MM.1S (cell line): ENCODE results near the gene DNAH9.

Experiments
- DNase-seq: peaks from one replicate; pipeline ENCODE4 v3.0.0-alpha.2; 2015
- H2AFZ ChIP-seq: fragments of 300-600 bp; sonication (generic); 2 replicates; pipeline ENCODE4 v1.6.0; 2016; ENCODE audit warnings: antibody characterized with exemption, low read length
- H3F3A ChIP-seq: fragments of 300-600 bp; sonication (generic); 2 replicates; pipeline ENCODE4 v1.6.1; 2016; ENCODE audit warnings: mild to moderate bottlenecking, antibody characterized with exemption, low read length, moderate library complexity, mixed read lengths; ENCODE audit not compliant: insufficient read depth
- H3K27ac ChIP-seq: fragments of 300-600 bp; sonication (generic); 2 replicates; pipeline ENCODE4 v1.5.1; 2016; ENCODE audit warnings: mild to moderate bottlenecking, low read length
- H3K27me3 ChIP-seq: fragments of 300-600 bp; sonication (generic); replicated peaks from 2 replicates; pipeline ENCODE4 v1.6.0; 2016; ENCODE audit warnings: low read length; ENCODE audit not compliant: insufficient read depth
- H3K36me3 ChIP-seq: fragments of 300-600 bp; sonication (generic); replicated peaks from 2 replicates; pipeline ENCODE4 v1.6.1; 2016; ENCODE audit warnings: mild to moderate bottlenecking, low read length, mixed read lengths; ENCODE audit not compliant: insufficient read depth
- H3K4me1 ChIP-seq: fragments of 300-600 bp; sonication (generic); 2 replicates; pipeline ENCODE4 v1.6.1; 2016; ENCODE audit warnings: low read length, mixed read lengths
- H3K4me2 ChIP-seq: fragments of 300-600 bp; sonication (generic); 2 replicates; pipeline ENCODE4 v1.6.0; 2016; ENCODE audit warnings: low read depth, low read length
- H3K4me3 ChIP-seq: fragments of 300-600 bp; sonication (generic); 2 replicates; pipeline ENCODE4 v1.5.1; 2016; ENCODE audit warnings: low read length, mixed read lengths
- H3K79me2 ChIP-seq: fragments of 300-600 bp; sonication (generic); 2 replicates; pipeline ENCODE4 v1.6.1; 2016; ENCODE audit warnings: mixed run types, low read length, mixed read lengths
- H3K9ac ChIP-seq: fragments of 300-600 bp; sonication (generic); 2 replicates; pipeline ENCODE4 v1.6.1; 2016; ENCODE audit warnings: low read length, mixed read lengths
- H3K9me2 ChIP-seq: fragments of 300-600 bp; sonication (generic); replicated peaks from 2 replicates; pipeline ENCODE4 v1.6.1; 2016; ENCODE audit warnings: mild to moderate bottlenecking, low read length, mixed read lengths; ENCODE audit not compliant: insufficient read depth
- H3K9me3 ChIP-seq: fragments of 300-600 bp; sonication (generic); replicated peaks from 2 replicates; pipeline ENCODE4 v1.6.1; 2016; ENCODE audit warnings: mild to moderate bottlenecking, low read length, mixed read lengths; ENCODE audit not compliant: insufficient read depth
- H4K20me1 ChIP-seq: fragments of 300-600 bp; sonication (generic); 2 replicates; pipeline ENCODE4 v1.6.1; 2016; ENCODE audit warnings: mild to moderate bottlenecking, low read length, moderate library complexity, mixed read lengths; ENCODE audit not compliant: insufficient read depth
- EZH2 ChIP-seq: fragments of 300-600 bp; sonication (generic); optimal IDR thresholded peaks from 2 replicates; pipeline ENCODE3; 2017; ENCODE audit warnings: low read depth, mild to moderate bottlenecking, antibody characterized with exemption, low read length, mixed read lengths
- EZH2phosphoT487 ChIP-seq: fragments of 300-600 bp; sonication (generic); IDR thresholded peaks from 2 replicates; pipeline ENCODE4 v1.6.1; 2018; ENCODE audit warnings: antibody characterized with exemption, low read length
- TF ChIP-seq, protein P1 (sequence below): fragments of 300-600 bp; sonication (generic); IDR thresholded peaks from 2 replicates; pipeline ENCODE4 v1.5.1; 2016; ENCODE audit warnings: antibody characterized with exemption, low read length, mixed read lengths

Gene DNAH9

GRCh38 chr17:11852912-11853311, 254.6 kb downstream of the DNAH9 start:
- Histone ChIP-seq H3K27me3 (no peaks in the 10 kb centered on the region), H2AFZ (no peak overlapping the region), H3K79me2 (no peaks in the 10 kb centered on the region), H3K9me3 (no peaks in the 10 kb centered on the region), H3K36me3 (no peaks in the 10 kb centered on the region), H3K4me3 (no peak overlapping the region), H3K4me2 (no peak overlapping the region), H4K20me1 (no peaks in the 10 kb centered on the region), H3K9ac (no peak overlapping the region), H3F3A (no peaks in the 10 kb centered on the region), H3K27ac (no peak overlapping the region), H3K4me1 (no peaks in the 10 kb centered on the region), H3K9me2 (no peaks in the 10 kb centered on the region)
- no peak for DNase-seq
- TF ChIP-seq EZH2phosphoT487 = no peak
- TF ChIP-seq, protein P1, sequence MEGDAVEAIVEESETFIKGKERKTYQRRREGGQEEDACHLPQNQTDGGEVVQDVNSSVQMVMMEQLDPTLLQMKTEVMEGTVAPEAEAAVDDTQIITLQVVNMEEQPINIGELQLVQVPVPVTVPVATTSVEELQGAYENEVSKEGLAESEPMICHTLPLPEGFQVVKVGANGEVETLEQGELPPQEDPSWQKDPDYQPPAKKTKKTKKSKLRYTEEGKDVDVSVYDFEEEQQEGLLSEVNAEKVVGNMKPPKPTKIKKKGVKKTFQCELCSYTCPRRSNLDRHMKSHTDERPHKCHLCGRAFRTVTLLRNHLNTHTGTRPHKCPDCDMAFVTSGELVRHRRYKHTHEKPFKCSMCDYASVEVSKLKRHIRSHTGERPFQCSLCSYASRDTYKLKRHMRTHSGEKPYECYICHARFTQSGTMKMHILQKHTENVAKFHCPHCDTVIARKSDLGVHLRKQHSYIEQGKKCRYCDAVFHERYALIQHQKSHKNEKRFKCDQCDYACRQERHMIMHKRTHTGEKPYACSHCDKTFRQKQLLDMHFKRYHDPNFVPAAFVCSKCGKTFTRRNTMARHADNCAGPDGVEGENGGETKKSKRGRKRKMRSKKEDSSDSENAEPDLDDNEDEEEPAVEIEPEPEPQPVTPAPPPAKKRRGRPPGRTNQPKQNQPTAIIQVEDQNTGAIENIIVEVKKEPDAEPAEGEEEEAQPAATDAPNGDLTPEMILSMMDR = no peak
- TF ChIP-seq EZH2 = no peak

DNA sequence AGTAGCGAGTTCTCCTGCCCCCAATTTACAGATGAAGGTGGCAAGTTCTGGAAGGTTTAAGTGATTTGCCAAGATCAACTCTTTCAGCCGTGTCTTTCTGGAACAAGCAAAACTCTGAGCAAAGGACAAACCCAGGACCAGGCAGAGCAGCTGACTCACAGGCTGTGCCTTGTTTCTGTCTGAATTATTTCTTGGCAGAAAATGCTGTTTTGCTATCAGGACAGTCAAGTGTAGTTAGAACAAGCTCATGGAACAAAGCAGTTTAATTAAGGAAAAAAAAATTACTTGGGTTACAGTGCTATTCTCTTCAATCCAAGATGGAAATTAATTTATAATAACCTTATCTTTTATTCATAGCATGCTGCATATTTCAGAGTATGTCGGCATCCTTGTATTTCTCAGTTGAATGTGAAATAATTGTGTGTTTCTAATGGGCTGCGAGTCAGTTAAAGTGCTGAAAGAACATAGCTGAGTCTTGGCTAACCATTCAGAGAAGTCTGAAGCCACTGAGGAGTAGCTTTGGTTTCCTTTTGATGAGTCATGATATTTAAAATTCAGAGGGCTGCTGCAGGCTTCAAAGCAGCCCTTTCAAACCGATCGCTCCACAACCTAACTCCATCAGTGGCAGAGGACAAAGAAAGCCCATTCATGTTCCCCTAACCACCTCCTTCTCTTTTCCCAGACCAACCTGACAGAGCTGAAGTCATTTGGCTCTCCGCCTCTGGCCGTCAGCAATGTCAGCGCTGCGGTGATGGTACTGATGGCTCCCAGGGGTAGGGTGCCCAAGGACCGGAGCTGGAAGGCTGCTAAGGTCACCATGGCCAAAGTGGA, 255.3 kb downstream of the DNAH9 start:
- no peaks in the 10 kb centered on the region for H3K79me2 ChIP-seq
- no peak overlapping the region for H3K9ac ChIP-seq
- H3K4me3 ChIP-seq = no peak overlapping the region
- H3K9me2 ChIP-seq = no peaks in the 10 kb centered on the region
- H4K20me1 ChIP-seq = no peaks in the 10 kb centered on the region
- no peaks in the 10 kb centered on the region for H3K9me3 ChIP-seq
- H3F3A ChIP-seq = no peaks in the 10 kb centered on the region
- H3K27me3 ChIP-seq = no peaks in the 10 kb centered on the region
- H3K4me1 ChIP-seq = no peaks in the 10 kb centered on the region
- H3K4me2 ChIP-seq = no peak overlapping the region
- no peak for DNase-seq
- TF ChIP-seq, protein P1 = no peak
- no peak for TF ChIP-seq EZH2
- no peak for TF ChIP-seq EZH2phosphoT487
- H3K27ac ChIP-seq = no peak overlapping the region
- no peak overlapping the region for H2AFZ ChIP-seq
- H3K36me3 ChIP-seq = no peaks in the 10 kb centered on the region

DNA sequence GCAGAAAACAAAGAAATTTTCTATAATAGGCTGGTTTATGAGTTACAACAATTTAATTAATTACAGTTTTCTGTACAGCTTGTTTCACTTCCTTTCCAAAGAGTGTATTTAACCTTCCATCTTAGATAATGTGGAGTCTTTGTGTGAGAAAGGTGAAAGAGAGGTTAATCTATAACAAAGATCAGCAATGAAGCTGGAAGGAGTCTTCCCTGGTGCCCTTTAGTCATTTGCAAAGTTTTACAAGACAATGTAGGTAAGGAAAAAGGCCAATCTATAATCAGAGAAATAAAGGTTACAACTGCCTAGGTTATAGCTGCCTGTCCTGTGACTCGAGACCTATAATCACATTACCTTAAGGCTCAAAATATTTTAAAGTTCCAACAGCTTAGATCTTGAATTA, 257.0 kb downstream of the DNAH9 start:
- no peak overlapping the region for H2AFZ ChIP-seq
- H3K9ac ChIP-seq = no peak overlapping the region
- no peaks in the 10 kb centered on the region for H3K79me2 ChIP-seq
- H3F3A ChIP-seq = no peaks in the 10 kb centered on the region
- no peak for DNase-seq
- H3K36me3 ChIP-seq = no peaks in the 10 kb centered on the region
- no peak overlapping the region for H3K27ac ChIP-seq
- H4K20me1 ChIP-seq = no peaks in the 10 kb centered on the region
- no peaks in the 10 kb centered on the region for H3K9me3 ChIP-seq
- no peaks in the 10 kb centered on the region for H3K9me2 ChIP-seq
- no peaks in the 10 kb centered on the region for H3K4me1 ChIP-seq
- no peak overlapping the region for H3K4me2 ChIP-seq
- no peak overlapping the region for H3K4me3 ChIP-seq
- no peak for TF ChIP-seq EZH2phosphoT487
- TF ChIP-seq, protein P1 = no peak
- no peak for TF ChIP-seq EZH2
- H3K27me3 ChIP-seq = no peaks in the 10 kb centered on the region
